IPS DF 19.7 (cell line): Measurements from ENCODE around the gene CDH8.
"Not testable (repeated sequence)": the region's sequence is repeated elsewhere in the genome, so short reads cannot be mapped to it uniquely, and the experiment has no call there.

ENCODE experiments used
- DNase-seq: peaks from one replicate; pipeline ENCODE4 v3.0.0-alpha.2; 2013; ENCODE audit warnings: low read depth, low spot score

The CDH8 gene

GRCh38 chr16:61940611-61941010, 95.6 kb downstream of the CDH8 start:
- no peak for DNase-seq

DNA sequence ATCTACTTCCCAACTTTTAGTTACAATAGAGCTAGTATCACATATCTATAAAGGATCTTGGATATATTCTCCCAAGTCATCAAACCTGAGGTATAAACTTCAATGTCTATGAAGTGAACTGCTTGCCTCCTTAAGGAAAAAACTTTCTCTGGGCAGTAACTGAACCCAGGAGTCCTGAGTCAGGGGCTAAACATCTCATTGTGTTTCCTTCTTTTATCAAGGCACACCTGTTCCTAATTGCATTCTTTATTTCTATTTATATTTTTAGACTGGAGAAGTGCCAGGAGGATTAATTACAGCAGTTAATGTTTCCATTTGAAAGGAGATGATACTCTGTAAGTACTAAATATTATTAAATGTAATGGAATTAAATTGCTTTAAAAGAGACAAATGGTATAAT, 98.6 kb downstream of the CDH8 start:
- no peak for DNase-seq

- DNase-seq: no peak
Observed at GRCh38 chr16:61936522-61936921, 99.7 kb downstream of the CDH8 start.

GRCh38 chr16:61934601-61935000, 101.6 kb downstream of the CDH8 start:
- DNase-seq: no peak

GRCh38 chr16:61929776-61930175, 106.5 kb downstream of the CDH8 start:
- no peak for DNase-seq

DNA sequence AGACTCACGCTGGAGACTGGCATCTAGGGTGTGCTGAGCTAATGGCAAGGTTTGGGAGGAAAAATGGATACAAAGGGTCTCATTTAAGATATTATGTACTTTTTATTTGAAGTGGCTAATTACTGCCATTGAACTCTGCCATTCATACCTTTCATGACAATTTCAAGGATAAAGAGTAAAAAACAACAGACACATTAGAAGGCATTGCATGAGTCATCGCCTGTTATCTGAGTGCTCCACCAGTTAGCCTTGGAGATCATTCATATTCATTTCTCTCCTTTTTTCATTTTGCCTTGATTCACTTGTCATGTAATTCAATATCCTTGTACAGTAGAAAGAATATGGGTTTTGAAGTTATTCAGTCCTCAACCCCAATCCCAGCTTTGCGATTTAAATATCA, 109.5 kb downstream of the CDH8 start:
- DNase-seq: no peak

DNA sequence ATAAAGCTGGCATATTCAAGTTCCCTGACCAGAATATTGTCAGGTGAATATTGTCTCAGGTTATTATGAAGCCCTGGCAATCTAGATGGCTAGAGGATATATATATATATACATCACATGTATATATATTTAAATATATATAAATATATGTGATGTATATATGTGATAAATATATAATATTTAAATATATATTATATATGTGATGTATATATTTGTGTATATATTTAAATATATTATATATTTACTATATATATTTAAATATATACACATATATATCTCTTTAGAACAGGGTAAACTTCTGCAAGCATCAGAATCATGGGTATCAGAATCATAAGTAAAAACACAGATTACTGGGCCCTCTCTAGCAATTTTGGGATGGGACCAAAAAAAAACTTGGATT, 112.6 kb downstream of the CDH8 start:
- no peak for DNase-seq

DNA sequence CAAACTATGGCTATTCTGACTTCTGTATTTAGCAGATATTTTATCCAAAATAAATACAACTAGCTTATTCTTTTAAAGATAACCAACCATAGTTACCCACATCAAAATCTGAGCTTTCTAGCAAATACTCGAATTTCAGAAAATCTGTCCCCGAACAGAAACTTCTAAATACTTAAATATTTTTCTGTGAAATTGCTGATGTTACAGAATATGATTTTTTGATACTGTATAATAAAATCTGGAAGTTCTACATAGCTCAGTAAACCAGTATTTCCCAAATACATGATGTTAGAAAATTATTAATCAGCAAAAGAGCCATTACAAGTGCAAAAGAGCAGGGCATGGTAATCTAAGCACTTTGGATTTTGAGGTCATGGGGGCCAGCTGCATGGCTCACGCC, 114.9 kb downstream of the CDH8 start:
- DNase-seq: no peak

DNA sequence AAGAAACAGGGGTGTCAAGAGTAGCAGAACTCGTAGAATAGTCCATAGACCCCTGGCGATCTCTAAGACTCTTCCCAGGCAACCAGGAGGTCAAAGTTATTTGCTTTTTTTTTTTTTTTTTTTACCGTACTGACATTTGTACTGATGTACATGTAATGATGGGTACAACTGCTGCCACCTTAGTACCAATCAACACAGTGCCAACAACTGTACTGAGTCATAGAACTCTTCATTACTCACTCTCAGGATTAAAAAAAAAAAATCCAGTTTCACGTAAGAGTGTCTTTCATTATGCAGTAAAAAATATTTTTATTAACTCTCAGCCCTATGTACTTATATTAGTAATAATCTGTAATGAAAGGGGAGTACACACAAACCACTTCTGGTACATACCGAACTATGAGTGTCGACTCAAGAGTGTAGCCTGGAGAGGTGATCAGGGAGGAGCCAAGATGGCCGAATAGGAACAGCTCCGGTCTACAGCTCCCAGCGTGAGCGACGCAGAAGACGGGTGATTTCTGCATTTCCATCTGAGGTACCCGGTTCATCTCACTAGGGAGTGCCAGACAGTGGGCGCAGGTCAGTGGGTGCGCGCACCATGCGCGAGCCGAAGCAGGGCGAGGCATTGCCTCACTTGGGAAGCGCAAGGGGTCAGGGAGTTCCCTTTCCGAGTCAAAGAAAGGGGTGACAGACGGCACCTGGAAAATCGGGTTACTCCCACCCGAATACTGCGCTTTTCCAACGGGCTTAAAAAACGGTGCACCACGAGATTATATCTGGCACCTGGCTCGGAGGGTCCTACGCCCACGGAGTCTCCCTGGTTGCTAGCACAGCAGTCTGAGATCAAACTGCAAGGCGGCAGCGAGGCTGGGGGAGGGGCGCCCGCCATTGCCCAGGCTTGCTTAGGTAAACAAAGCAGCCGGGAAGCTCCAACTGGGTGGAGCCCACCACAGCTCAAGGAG, 118.1 kb downstream of the CDH8 start:
- not testable (repeated sequence) for DNase-seq

DNA sequence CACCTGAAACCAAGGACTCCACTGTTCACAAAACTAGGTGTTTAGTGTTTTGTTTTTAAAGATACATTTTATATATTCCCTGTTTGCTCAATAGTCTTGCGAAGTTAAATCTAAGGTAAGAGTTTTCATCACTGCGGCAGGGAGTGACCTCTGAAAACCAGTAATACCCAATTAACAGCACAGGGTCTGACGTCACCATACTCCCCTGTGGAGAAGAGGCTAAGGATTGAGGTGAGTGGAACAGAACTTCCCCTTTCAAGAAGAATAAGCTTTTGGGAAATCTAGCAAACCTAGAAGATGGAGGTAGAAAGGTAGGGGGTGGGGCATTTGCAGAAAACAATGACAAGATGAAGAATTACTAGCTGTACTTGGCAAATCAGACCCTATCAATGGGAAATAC, 120.7 kb downstream of the CDH8 start:
- no peak for DNase-seq

DNA sequence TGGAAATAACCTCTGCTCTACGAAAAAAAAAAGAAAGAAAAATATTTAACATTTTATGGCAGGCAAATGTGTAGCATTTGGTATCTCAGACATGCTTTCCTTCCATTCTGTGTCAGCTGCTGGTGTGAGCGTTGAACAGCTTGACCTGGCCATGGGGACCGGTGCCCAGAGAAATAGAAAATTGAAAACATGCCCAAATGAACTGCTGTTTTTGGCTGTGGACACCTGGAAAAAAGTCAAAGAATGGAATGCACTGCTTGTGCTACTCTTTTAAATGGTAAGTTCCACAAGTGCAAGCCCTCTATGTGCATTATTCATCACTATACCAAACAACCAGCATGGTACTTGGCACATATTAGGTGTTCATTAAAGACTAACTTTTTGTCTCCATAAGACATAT, 127.2 kb downstream of the CDH8 start:
- DNase-seq: no peak

DNA sequence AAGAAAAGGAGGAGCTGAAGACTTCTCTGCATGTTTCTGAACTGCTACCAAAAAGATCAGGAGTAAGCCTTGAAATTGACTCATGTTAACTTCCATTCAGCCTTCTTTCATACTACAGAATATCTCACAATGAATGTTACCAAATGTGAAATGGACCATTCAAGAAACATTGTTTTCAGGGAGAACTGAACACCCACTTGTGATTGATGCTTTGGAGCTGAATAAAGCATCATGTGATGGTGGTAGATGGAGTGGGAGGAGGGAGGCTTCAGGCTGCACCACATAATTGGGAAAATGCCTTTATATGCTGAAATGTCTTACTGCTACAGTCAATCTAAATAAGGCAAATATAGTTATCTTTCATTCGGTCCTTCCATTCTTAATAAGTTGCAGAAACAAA, 127.8 kb downstream of the CDH8 start:
- no peak for DNase-seq

DNA sequence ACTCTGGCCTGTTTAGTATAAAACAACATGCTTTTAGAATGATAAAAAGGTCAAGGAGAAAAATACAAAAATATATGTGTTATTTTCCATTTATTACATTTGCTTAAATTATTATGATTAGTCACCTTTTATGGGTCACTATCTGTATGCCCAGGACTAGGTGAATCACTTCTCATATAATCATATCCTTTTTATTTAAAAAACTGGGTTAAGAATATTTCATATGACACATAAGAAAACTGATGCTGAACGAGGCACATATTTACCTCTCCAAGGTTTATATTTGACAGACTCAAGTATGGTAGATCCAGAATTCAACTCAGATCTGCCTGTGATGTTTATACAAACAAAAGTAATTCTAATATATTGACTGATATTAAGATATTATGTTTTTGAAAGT, 134.5 kb downstream of the CDH8 start:
- no peak for DNase-seq

DNA sequence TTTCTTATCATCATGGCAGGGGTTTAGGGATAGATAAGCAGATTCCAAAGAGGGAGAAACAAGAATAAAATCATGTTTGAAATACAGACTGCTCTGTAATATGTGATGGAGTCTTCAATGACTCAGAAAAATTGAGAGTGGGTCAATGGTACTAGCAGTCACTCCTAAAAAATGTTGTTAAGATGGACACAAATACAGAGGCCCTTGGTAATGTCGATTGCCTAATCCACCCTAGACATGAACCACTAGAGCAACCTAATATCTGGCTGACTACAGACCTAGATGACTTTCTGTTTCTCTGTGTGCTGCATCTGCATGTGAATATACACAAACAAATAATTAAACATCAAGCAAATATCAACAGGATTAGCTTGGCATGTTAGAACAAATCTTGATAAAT, 135.8 kb downstream of the CDH8 start:
- no peak for DNase-seq

GRCh38 chr16:61897657-61898056, 138.6 kb downstream of the CDH8 start:
- no peak for DNase-seq

DNA sequence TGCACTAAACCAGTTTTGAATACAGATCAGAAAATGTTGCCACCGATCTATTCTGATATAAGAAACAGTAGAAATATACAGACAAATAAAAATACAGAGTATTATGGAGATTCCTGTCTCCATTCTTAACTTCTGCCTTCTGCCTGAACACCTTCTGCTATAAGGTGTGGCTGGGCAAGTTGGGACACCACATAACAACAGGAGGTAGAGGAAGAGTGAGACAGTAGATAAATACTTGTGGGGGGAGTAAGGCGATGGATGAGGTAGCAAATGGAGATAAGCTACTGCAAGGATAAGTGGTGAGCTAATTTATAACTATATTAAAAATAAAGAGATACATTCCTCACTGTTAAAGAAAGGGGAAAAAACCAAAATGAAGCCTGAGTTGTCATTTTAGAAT, 143.7 kb downstream of the CDH8 start:
- DNase-seq: no peak

GRCh38 chr16:61891460-61891859, 144.8 kb downstream of the CDH8 start:
- no peak for DNase-seq

GRCh38 chr16:61890386-61890785, 145.9 kb downstream of the CDH8 start:
- no peak for DNase-seq

DNA sequence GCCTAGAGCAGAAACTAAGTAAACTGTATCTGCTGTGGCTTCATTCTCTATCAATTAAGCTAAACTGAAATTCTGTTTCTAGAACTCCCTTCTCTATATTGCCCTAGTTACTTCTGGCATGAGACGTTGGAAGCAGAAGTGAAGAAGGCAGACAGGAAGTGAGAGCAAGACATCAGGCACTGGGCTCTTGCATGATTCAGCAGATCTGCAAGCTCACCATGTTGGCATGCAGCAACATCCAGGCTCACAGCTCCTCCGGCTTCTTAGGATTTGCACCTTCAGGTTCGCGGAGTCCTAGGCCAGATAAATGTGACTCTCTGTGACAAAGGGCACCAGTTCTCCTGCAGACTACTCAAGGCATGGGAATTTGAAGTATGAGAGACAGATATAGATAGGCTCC, 148.3 kb downstream of the CDH8 start:
- DNase-seq: no peak

GRCh38 chr16:61885343-61885742, 150.9 kb downstream of the CDH8 start:
- DNase-seq: no peak

GRCh38 chr16:61879306-61879705, 156.9 kb downstream of the CDH8 start:
- no peak for DNase-seq

DNA sequence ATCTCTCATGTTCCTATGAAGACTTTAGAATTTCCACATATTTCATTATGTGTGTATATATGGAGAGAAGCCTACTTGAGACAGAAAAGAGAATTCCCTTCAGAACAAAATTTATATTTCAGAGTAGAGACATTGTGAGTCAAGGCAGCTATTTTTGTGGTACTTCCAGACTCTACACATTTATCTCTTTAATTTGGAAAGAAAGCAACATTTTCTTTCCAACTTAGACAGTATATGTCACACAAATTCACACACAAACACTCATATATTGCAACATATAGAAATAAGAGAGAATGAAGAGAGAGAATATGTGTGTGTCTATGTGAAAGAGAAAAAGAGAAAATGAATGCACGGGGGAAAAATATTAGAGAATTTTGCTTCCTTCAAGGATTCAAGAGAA, 158.8 kb downstream of the CDH8 start:
- no peak for DNase-seq

DNA sequence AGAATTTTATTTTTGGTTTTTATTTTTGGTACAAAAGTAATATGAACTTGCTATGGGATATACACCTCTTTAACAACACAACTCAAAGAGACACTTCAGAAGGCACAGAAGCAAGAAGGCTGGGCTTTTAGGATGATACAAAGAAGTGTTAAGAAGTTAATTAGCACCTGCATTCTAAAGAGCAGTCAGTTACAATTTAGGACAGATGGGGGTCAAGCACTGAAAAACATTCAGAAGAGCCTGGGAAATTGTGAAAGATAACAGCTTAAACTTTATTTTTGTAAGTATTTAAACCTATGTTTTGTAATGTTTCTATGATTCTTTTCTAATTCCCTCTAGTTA, 163.5 kb downstream of the CDH8 start:
- no peak for DNase-seq
